Uterus (tissue), 2 donors: ENCODE measurements around the gene ADGRG6.

Source experiments
- CTCF ChIP-seq, 4 experiments: fragments of 200-600 bp in 2 of 4; fragments of 450-650 bp in 2 of 4; sonication (generic) in 2 of 4; IDR thresholded peaks; one replicate each; pipeline ENCODE4 v1.5.1; 2016 to 2019; ENCODE audit warnings: antibody characterized with exemption in 4 of 4, mild to moderate bottlenecking in 2 of 4, moderate library complexity in 1 of 4
- POLR2A ChIP-seq, 2 donors: fragments of 450-650 bp; IDR thresholded peaks; one replicate each; pipeline ENCODE4 v1.6.1; 2016; ENCODE audit warnings: antibody characterized with exemption in 2 of 2, mild to moderate bottlenecking in 1 of 2, moderate library complexity in 1 of 2

- TF ChIP-seq POLR2A (IDR thresholded peaks at IDR 0.05) (no peak), CTCF (IDR thresholded peaks at IDR 0.05) (no peak)
These were observed 1.3 kb downstream of the ADGRG6 start for GRCh38 chr6:142303176-142303533.
